Measurements from ENCODE around the gene DUOX1. TPM values are rescaled to one million over a fixed set of nuclear protein-coding genes. Genes with fewer than 3 reads are reported as not detected.
A peak's percentile ranks its signal among the peaks of the same experiment; 100 is the strongest.

Gene DUOX1
- total RNA-seq, 2 experiments from 2014 or later: not detected

GRCh38 chr15:45180648-45181436, 51.0 kb downstream of the DUOX1 start:
- Mint-ChIP-seq H3K4me3 (peak overlapping the region; percentile 3), H3K4me1 (peaks cover 13% of the 10 kb centered on the region), H3K27me3 (no peaks in the 10 kb centered on the region), H3K9me3 (no peaks in the 10 kb centered on the region), H3K27ac (no peak overlapping the region), H3K36me3 (no peaks in the 10 kb centered on the region)
- POLR2A ChIA-PET: interaction anchor here (1.0 to 1.2 kb wide), 2 partner anchors 17 to 22 kb away, joined by 3 read pairs; no protein-coding TSS in a partner anchor
- ATAC-seq (ENCODE audit: low read depth) (no peak), DNase-seq (no peak)

DNA sequence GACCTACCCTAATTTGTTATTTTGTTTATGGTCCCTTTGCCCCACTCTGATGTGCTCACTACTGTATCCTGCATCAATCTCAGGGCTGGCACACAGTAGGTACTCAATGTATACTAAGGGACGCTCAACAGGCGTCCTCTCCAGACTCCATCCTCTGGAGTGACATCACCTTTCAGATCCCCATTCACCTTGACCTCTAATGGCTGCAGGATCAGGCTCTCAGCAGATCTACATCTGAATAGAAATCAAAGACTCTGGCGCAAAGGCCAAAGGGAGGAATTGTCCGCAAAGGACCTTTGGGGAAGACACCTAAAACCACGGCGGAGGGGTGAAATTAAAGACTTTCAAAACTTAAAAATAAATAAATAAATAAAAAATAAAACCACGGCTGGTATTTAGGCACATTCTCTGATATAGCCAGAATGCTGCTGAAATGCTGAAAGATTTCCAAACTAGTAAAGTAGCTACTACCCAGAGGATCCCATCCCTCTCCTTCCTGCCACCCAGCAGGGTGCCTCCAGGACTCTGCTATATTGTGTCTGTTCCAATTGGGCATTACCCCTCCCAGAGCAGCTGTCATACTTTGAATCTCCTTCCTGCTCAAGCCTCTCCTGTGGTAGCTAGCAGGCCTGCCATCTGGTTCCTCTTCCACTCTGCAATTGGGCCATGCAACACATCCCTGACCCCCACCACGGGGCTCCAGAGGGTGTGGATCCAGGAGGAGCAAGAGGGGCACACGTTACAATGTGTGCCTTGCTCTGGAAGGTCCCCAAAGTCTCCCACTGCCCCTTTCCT, 51.9 kb downstream of the DUOX1 start:
- H3K27ac Mint-ChIP-seq: no peak overlapping the region

GRCh38 chr15:45182996-45183395, 53.2 kb downstream of the DUOX1 start:
- Mint-ChIP-seq H3K27me3 (peaks cover 4% of the 10 kb centered on the region), H3K9me3 (no peaks in the 10 kb centered on the region), H3K27ac (no peak overlapping the region), H3K4me3 (no peak overlapping the region), H3K36me3 (no peaks in the 10 kb centered on the region), H3K4me1 (peaks cover 16% of the 10 kb centered on the region)
- POLR2A ChIA-PET: interaction anchor here (0.7 kb wide), 1 partner anchor 15 kb away, joined by 3 read pairs; no protein-coding TSS in a partner anchor
- ATAC-seq (ENCODE audit: low read depth): no peak
- no peak for DNase-seq

More for the DNA sequence above, 51.9 kb downstream of the DUOX1 start:
- POLR2A ChIA-PET: no interaction called here
- no peak overlapping the region for H3K4me3 Mint-ChIP-seq
- H3K4me1 Mint-ChIP-seq: peaks cover 13% of the 10 kb centered on the region
- ATAC-seq (ENCODE audit: low read depth): no peak
- H3K36me3 Mint-ChIP-seq: no peaks in the 10 kb centered on the region
- DNase-seq: no peak
- H3K27me3 Mint-ChIP-seq: peaks cover under 1% of the 10 kb centered on the region
- H3K9me3 Mint-ChIP-seq: no peaks in the 10 kb centered on the region

DNA sequence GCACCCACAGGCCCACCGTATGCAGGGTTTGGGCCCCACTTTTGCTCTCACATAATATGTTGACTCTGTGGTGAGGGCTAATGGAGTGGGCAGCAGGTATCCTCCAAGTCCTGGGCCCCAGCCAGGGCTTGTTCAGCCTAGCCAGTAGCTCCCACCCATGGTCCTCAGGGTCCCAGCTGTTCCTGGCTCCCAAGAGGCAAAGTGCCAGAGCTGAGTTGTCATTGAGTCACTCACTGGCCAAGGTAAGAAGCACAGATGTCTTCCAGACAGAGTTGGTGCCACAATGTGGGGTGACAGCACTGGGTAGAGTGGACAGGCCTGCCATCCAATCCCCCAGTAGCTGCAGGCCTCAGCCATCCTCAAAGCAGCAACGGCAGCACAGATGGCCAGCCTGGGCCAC, 53.7 kb downstream of the DUOX1 start:
- peaks cover 7% of the 10 kb centered on the region for H3K27me3 Mint-ChIP-seq
- peaks cover 20% of the 10 kb centered on the region for H3K4me1 Mint-ChIP-seq
- POLR2A ChIA-PET: interaction anchor here (0.7 kb wide), 1 partner anchor 15 kb away, joined by 3 read pairs; no protein-coding TSS in a partner anchor
- no peaks in the 10 kb centered on the region for H3K36me3 Mint-ChIP-seq
- ATAC-seq (ENCODE audit: low read depth): no peak
- H3K27ac Mint-ChIP-seq: no peak overlapping the region
- no peak overlapping the region for H3K4me3 Mint-ChIP-seq
- H3K9me3 Mint-ChIP-seq: no peaks in the 10 kb centered on the region
- DNase-seq: no peak

DNA sequence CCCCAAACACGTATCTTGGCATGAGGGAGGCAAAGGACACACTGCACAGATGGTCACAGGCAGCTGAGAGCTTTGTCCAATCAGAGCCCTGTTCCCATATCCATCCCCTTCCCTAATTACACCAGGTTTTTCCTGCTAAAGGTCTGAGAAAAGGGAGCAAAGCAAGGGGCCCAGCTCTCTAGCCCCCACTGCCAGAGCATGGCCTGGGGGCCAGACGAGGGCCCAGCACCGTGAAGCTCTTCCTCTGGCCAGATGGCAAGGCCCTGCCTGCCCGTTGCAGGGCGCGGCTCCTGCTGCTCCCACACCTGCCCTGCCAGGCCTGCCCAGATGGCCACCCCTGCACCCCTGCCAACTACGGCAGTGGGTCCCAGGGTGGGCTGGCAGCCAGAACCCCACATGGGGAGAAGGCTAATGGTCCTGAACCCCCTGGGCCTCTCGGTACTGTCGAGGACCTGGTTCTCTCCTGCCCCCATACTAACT, 54.8 kb downstream of the DUOX1 start:
- POLR2A ChIA-PET: interaction anchor here (0.9 kb wide), 1 partner anchor 13 kb away, joined by 3 read pairs; no protein-coding TSS in a partner anchor
- H3K4me3 Mint-ChIP-seq: no peak overlapping the region
- DNase-seq: no peak
- peaks cover 8% of the 10 kb centered on the region for H3K27me3 Mint-ChIP-seq
- peaks cover 22% of the 10 kb centered on the region for H3K4me1 Mint-ChIP-seq
- ATAC-seq (ENCODE audit: low read depth): no peak
- no peaks in the 10 kb centered on the region for H3K36me3 Mint-ChIP-seq
- H3K27ac Mint-ChIP-seq: no peak overlapping the region
- H3K9me3 Mint-ChIP-seq: no peaks in the 10 kb centered on the region

DNA sequence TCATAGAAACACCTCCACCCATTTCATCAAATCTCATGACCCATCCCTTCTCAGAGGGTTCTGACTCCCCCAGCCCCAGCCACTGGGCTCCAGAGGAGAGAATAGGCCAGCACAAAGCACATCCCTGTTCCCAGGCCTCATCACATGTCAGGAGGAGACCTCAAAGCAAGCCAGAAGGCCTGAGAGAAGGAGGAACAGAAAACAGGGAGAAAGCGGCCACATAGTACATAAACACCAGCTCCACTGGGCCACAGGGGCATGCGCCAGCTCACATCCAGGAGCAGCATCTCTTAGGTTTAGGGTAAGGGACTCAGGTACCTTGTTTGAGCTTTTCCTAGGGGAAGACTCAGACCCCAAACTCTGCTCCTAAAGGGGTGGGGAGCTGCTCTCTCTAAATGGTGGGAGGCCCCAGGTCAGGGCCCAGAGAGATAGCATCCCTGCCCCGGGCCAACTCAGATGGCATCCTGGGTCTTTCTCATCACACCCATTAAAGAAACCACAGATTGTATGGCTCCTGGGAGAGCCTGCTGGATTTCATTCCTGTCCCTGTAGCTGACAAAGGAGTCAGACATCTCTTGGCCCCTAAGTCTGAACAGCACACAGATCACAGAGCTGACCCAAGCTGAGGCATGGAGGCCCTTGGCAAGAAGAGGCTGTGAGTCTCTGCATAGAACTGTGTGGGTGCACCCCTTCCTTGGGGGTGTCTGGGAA, 55.4 kb downstream of the DUOX1 start:
- H3K9me3 Mint-ChIP-seq: no peaks in the 10 kb centered on the region
- H3K27ac Mint-ChIP-seq: no peak overlapping the region
- ATAC-seq (ENCODE audit: low read depth): no peak

GRCh38 chr15:45185903-45186770, 56.3 kb downstream of the DUOX1 start:
- Mint-ChIP-seq H3K27ac (no peak overlapping the region), H3K27me3 (peaks cover 12% of the 10 kb centered on the region), H3K4me1 (peaks cover 12% of the 10 kb centered on the region), H3K4me3 (peak overlapping the region; percentile 77), H3K36me3 (no peaks in the 10 kb centered on the region), H3K9me3 (no peaks in the 10 kb centered on the region)
- POLR2A ChIA-PET: interaction anchor here (0.9 to 1.5 kb wide), 3 partner anchors 12 to 31 kb away, joined by 3 to 5 read pairs (median 3); no protein-coding TSS in a partner anchor
- ATAC-seq (ENCODE audit: low read depth) (no peak), DNase-seq (no peak)

More for the DNA sequence above, 55.4 kb downstream of the DUOX1 start:
- Mint-ChIP-seq H3K4me1 (peaks cover 18% of the 10 kb centered on the region), H3K4me3 (no peak overlapping the region), H3K27me3 (peaks cover 10% of the 10 kb centered on the region), H3K36me3 (no peaks in the 10 kb centered on the region)
- DNase-seq: no peak
- POLR2A ChIA-PET: interaction anchor here (0.9 kb wide), 1 partner anchor 13 kb away, joined by 3 read pairs; no protein-coding TSS in a partner anchor

DNA sequence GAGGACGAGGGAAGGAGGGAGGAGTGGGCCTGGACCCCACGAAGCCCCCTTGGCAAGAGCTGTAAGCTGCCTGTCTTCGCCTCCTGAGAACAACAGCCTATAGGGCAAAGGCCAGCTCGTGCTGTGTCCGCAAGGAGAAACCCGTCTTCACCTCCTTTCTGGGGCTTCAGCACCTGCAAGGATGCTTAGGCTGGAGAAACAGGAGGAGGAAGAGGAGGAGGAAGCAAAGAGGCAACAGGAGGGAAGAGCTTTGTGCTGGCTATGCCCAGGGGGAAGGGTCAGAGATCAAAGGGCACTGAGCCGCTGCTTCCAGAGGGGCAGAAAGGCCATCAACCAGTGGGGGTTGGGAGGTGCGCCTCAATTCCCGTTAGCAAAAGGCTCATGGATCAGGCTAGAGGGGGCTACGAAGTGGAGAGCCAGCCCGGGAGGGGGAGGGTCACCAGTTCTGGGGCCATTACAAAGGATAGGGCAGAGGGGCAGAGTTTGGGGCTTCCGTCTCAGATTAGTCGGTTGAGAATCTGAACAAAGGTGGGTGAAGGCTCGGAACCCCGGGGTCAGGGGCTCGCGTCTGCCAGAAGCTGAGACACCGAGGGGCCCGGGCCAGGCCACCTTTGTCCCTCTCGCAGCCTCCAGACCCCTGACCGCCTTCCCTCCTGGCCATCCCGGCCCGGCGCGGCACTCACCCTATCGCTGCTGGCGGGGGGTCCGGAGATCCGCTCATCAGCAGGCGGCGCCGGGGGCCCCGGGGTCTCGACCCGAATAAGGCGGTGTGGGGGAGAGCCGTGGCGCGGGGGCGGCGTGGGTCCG, 57.2 kb downstream of the DUOX1 start:
- H3K9me3 Mint-ChIP-seq: no peaks in the 10 kb centered on the region
- no peak for ATAC-seq (ENCODE audit: low read depth)
- H3K4me3 Mint-ChIP-seq: peak overlapping the region; percentile 77
- H3K27me3 Mint-ChIP-seq: peaks cover 14% of the 10 kb centered on the region
- peaks cover 9% of the 10 kb centered on the region for H3K4me1 Mint-ChIP-seq
- no peak for DNase-seq
- no peaks in the 10 kb centered on the region for H3K36me3 Mint-ChIP-seq
- H3K27ac Mint-ChIP-seq: peak overlapping the region; percentile 9
- POLR2A ChIA-PET: interaction anchor here (0.9 to 1.6 kb wide), 5 partner anchors 11 to 215 kb away, joined by 3 to 6 read pairs (median 5); a partner anchor contains a TSS

GRCh38 chr15:45187578-45187893, 57.7 kb downstream of the DUOX1 start:
- Mint-ChIP-seq H3K27ac (no peak overlapping the region), H3K4me1 (peaks cover 9% of the 10 kb centered on the region), H3K27me3 (peaks cover 14% of the 10 kb centered on the region), H3K9me3 (no peaks in the 10 kb centered on the region), H3K36me3 (no peaks in the 10 kb centered on the region), H3K4me3 (no peak overlapping the region)
- POLR2A ChIA-PET: interaction anchor here (0.5 to 1.6 kb wide), 5 partner anchors 11 to 450 kb away, joined by 3 to 6 read pairs (median 4); a partner anchor contains a TSS
- no peak for DNase-seq
- ATAC-seq (ENCODE audit: low read depth): no peak

DNA sequence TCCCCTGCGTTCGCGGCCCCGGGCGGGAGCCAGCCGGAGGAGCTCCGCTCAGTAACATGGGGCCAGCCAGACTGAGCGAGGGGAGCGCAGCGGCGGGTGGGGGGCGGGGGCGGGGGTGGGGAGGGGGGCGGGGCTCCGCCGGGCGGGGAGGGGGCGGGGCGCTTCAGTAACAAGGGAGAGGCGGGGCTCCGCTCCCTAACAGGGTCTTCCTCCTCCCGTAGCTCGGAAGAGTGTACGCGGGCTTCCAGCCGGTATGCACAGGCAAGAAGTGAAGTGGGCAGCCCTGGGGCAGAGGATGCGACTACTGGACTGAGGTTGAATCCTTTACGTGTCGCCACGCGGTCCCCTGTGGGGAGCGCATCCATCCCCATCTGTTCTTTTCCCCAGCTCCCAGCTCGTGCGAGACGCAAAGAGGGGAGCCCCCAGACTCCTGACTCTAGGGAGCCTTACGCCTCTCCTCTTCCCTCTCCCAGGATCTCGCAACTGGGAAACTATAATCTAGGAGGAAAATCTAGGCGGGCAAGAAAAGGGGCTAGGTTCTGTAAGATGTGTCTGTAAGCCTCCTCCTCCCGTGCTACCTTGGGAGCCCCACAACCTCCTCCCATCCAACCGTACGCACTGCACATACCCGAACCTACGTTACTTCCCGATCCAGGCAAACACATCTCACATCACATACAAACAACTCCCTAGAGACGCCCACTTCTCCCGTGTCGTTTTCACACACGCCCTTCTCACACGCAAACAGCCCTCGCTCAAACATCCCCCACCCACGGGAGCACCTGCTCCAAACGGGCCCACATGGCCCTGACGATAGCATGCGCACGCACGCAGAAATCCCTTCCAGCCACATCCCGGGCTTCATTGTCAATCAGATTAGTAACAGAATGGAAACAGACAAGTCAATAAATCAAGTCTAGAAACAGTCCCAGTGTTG, 58.4 kb downstream of the DUOX1 start, which contains the start of gene SHF:
Gene SHF, minus strand, starts transcription at position 73 of the 937 bp plus-strand sequence. Its CDS starts 15 bp downstream, at position 58.
- H3K9me3 Mint-ChIP-seq: no peaks in the 10 kb centered on the region
- H3K4me3 Mint-ChIP-seq: peak within 1 kb of the TSS; percentile 81
- POLR2A ChIA-PET: interaction anchor here (0.5 to 1.6 kb wide), 5 partner anchors 10 to 451 kb away, joined by 3 to 6 read pairs (median 4); a partner anchor contains a TSS
- peak within 1 kb of the TSS; percentile 43 for H3K27ac Mint-ChIP-seq
- ATAC-seq (ENCODE audit: low read depth) (peak; percentile 50), DNase-seq (peak; percentile 56)
- peaks cover 14% of the 10 kb centered on the region for H3K27me3 Mint-ChIP-seq
- peaks cover 9% of the 10 kb centered on the region for H3K4me1 Mint-ChIP-seq
- no peaks in the 10 kb centered on the region for H3K36me3 Mint-ChIP-seq

Data from activated naive CD8-positive, alpha-beta T cell treated with anti-CD3 and anti-CD28 coated beads, Interleukin-2, amount 10 ng/mL, durations not matched to agents 7 days and 5 days (primary cell).